Adrenal gland (tissue), 12 donors: ENCODE data around the gene EIF3J. TPM values are rescaled to one million over a fixed set of nuclear protein-coding genes. Genes with fewer than 3 reads are reported as not detected.
"Not testable (repeated sequence)": the region's sequence is repeated elsewhere in the genome, so short reads cannot be mapped to it uniquely, and the experiment has no call there.

Experiments used
- DNase-seq, 7 donors: peaks; one replicate each; pipeline ENCODE4 v3.0.0-alpha.2; 2019 to 2020
- H3K27ac ChIP-seq, 5 donors: fragments of 200-600 bp; sonication (generic) in 4 of 5; 1 replicate in 3 of 5; 2 replicates in 2 of 5; pipeline versions ENCODE4 v1.5.1 to v1.8.0; 2016 to 2020; ENCODE audit warnings: mild to moderate bottlenecking in 1 of 5
- H3K27me3 ChIP-seq: fragments of 200-600 bp; 2 replicates; pipeline ENCODE4 v1.8.0; 2021
- H3K36me3 ChIP-seq, 2 donors: fragments of 200-600 bp; replicated peaks in 1 of 2; 1 replicate in 1 of 2; 2 replicates in 1 of 2; pipeline versions ENCODE4 v1.5.1 to v1.8.0; 2018 to 2022
- H3K4me1 ChIP-seq, 2 donors: fragments of 200-600 bp; replicated peaks in 1 of 2; 1 replicate in 1 of 2; 2 replicates in 1 of 2; pipeline versions ENCODE4 v1.5.1 to v1.8.0; 2018 to 2021
- H3K4me3 ChIP-seq, 4 donors: fragments of 200-600 bp; sonication (generic) in 3 of 4; one replicate each; pipeline ENCODE4 v1.5.1; 2016 to 2018
- H3K9me3 ChIP-seq, 3 donors: fragments of 200-600 bp; sonication (generic) in 1 of 3; replicated peaks in 1 of 3; 1 replicate in 2 of 3; 2 replicates in 1 of 3; pipeline versions ENCODE4 v1.5.1 to v1.8.0; 2016 to 2021
- CTCF ChIP-seq, 6 experiments: fragments of 450-650 bp in 4 of 6; fragments of 200-600 bp in 2 of 6; sonication (generic) in 1 of 6; IDR thresholded peaks; 1 replicate in 5 of 6; 2 replicates in 1 of 6; pipeline versions ENCODE4 v1.5.1 to v1.8.0; 2016 to 2021; ENCODE audit warnings: antibody characterized with exemption in 6 of 6, mild to moderate bottlenecking in 2 of 6, moderate library complexity in 1 of 6
- POLR2A ChIP-seq, 2 donors: fragments of 450-650 bp; IDR thresholded peaks; one replicate each; pipeline ENCODE4 v1.6.1; 2017; ENCODE audit warnings: antibody characterized with exemption in 2 of 2, mild to moderate bottlenecking in 2 of 2, moderate library complexity in 1 of 2
- WGBS, 4 donors: extraction: QIAGEN DNeasy Blood & Tissue Kit in 2 of 4; methylation state at CpG; one replicate each; pipeline versions ENCODE4 v1.1.5 to v1.1.7; 2013 to 2017; 5-methylcytosine and 5-hydroxymethylcytosine counted together
- intact Hi-C, 2 donors: fragments of 100-400 bp; cut with DNase I; formaldehyde crosslinking; loops; one replicate each; pipeline versions ENCODE4 v1.14.1 to v1.15.0; 2022 to 2023
- polyA plus RNA-seq, 3 donors: library from polyadenylated mRNA; stranded (reverse); fragments of 200-250 nt in 2 of 3; fragments of 350-450 nt in 1 of 3; fragmentation: Illumina TruSeq in 1 of 3; extraction: RNeasy Lipid Tissue Mini Kit (QIAGEN cat#74804) in 1 of 3; gene quantifications; one replicate each; pipeline ENCODE4 v1.2.3, GENCODE V29; 2013 to 2014
- total RNA-seq, 9 donors: library from RNA; depleted of rRNA in 4 of 9; stranded (reverse); fragments of >200 nt in 4 of 9; fragments of 120-200 nt in 1 of 9; fragmentation: NEBNext Ultra II Directional in 1 of 9; extraction: Animal tissue kit (Norgen Biotek cat#: 25700) in 1 of 9; gene quantifications; one replicate each; pipeline versions ENCODE4 v1.1.0 to v1.2.4, GENCODE V29; 2013 to 2023
- donor health status: healthy with polysubstance abuse.
- donor health status: Bipolar disorder and iron deficiency.
- donor health status: DM: yes; HTN: yes; CAD: no.
- donor health status: DM: no; HTN: no; CAD: no.
- donor health status: DM: no; HTN: no; CAD: no.
- donor health status: DM: yes; HTN: yes; CAD: no.

EIF3J gene
- total and polyA plus RNA-seq, 12 donors, result 21.4 to 178 (median 53.8) TPM

GRCh38 chr15:44541282-44541958 lies 4.5 kb downstream of the EIF3J start:
- TF ChIP-seq POLR2A (IDR thresholded peaks at IDR 0.05) (no peak), CTCF (IDR thresholded peaks at IDR 0.05) (no peak)
- H3K9me3 ChIP-seq, result no peaks in the 10 kb centered on the region

GRCh38 chr15:44542596-44542995 lies 5.6 kb downstream of the EIF3J start:
- Histone ChIP-seq H3K36me3 (no peaks in the 10 kb centered on the region), H3K27ac (peak overlapping the region in 1 of 5 donors; percentile 39), H3K9me3 (no peaks in the 10 kb centered on the region), H3K4me3 (no peak overlapping the region), H3K4me1 (peaks cover 30 to 64% of the 10 kb centered on the region in 2 donors), H3K27me3 (no peaks in the 10 kb centered on the region)
- TF ChIP-seq POLR2A (IDR thresholded peaks at IDR 0.05) (no peak), CTCF (IDR thresholded peaks at IDR 0.05) (no peak)
- intact Hi-C loops, result no loop called here
- DNase-seq, result no peak

More at GRCh38 chr15:44541282-44541958, 4.5 kb downstream of the EIF3J start:
- DNase-seq, result no peak
- WGBS, 4 donors, result 88 to 94% (median 91%) methylated on average over 4 of the region's 4 CpGs
- intact Hi-C loops, result no loop called here
- Histone ChIP-seq H3K27me3 (no peaks in the 10 kb centered on the region), H3K4me1 (peaks cover 28 to 60% of the 10 kb centered on the region in 2 donors), H3K27ac (peak overlapping the region in 2 of 5 donors; percentile 39 to 46), H3K4me3 (no peak overlapping the region), H3K36me3 (no peaks in the 10 kb centered on the region)

GRCh38 chr15:44544745-44545144 lies 7.8 kb downstream of the EIF3J start:
- H3K9me3 ChIP-seq, H3K27ac ChIP-seq, intact Hi-C loops, DNase-seq, H3K4me3 ChIP-seq, H3K27me3 ChIP-seq, H3K36me3 ChIP-seq: not testable (repeated sequence)
- H3K4me1 ChIP-seq, result peaks cover 24 to 52% of the 10 kb centered on the region in 2 donors
- 89 to 91% (median 89%) methylated on average over 5 of the region's 5 CpGs for WGBS, 4 donors

GRCh38 chr15:44545913-44546802 lies 9.2 kb downstream of the EIF3J start:
- Histone ChIP-seq H3K27ac (peak overlapping the region in 3 of 5 donors; percentile 33 to 69 (median 55)), H3K4me3 (no peak overlapping the region), H3K27me3 (no peaks in the 10 kb centered on the region), H3K4me1 (peaks cover 15 to 51% of the 10 kb centered on the region in 2 donors), H3K36me3 (no peaks in the 10 kb centered on the region), H3K9me3 (no peaks in the 10 kb centered on the region)
- DNase-seq, result peak in 4 of 7 donors; percentile 41 to 76 (median 50)
- TF ChIP-seq CTCF (IDR thresholded peaks at IDR 0.05), result peak in 1 of 6 experiments; percentile 26
- TF ChIP-seq POLR2A (IDR thresholded peaks at IDR 0.05), result no peak
- intact Hi-C loops, result no loop called here
- WGBS, 4 donors, result 19 to 32% (median 26%) methylated on average over 5 of the region's 5 CpGs

DNA sequence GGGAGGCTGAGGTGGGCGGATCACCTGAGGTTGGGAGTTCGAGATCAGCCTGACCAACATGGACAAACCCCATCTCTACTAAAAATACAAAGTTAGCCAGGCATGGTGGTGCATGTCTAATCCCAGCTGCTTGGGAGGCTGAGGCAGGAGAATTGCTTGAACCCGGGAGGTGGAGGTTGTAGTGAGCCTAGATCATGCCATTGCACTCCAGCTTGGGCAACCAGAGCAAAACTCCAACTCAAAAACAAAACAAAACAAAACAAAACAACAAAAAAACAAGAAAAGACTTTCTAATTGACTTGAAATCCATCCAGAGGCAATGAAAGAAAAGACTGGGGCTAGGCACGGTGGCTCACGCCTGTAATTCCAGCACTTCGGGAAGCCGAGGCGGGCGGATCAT lies 12.2 kb downstream of the EIF3J start:
- H3K9me3 ChIP-seq, H3K27me3 ChIP-seq, H3K27ac ChIP-seq, intact Hi-C loops, DNase-seq, H3K4me3 ChIP-seq: not testable (repeated sequence)
- H3K4me1 ChIP-seq, result peaks cover 8 to 32% of the 10 kb centered on the region in 2 donors
- WGBS, 4 donors, result 96 to 99% (median 98%) methylated on average over 9 of the region's 9 CpGs
- H3K36me3 ChIP-seq, result peaks cover 0 to 30% of the 10 kb centered on the region in 2 donors
